NB4 (cell line): ENCODE measurements around the gene ATG16L1.

ENCODE experiments used
- DNase-seq: peaks from one replicate; pipeline ENCODE4 v3.0.0; 2010; ENCODE audit warnings: low read depth
- H3K4me3 ChIP-seq: one replicate; pipeline ENCODE4 v1.5.1; 2011; ENCODE audit warnings: mild to moderate bottlenecking, low read depth, low read length, moderate library complexity
- MYC ChIP-seq: IDR thresholded peaks from 2 replicates; pipeline ENCODE4 v1.6.1; 2011; ENCODE audit warnings: low read depth, low read length
- POLR2A ChIP-seq: IDR thresholded peaks from 2 replicates; pipeline ENCODE4 v1.6.1; 2011; ENCODE audit warnings: mild to moderate bottlenecking; ENCODE audit not compliant: insufficient read length; ENCODE audit errors: extremely low read depth
- TF ChIP-seq, protein P1 (sequence below): IDR thresholded peaks from 2 replicates; pipeline ENCODE4 v1.6.1; 2011; ENCODE audit warnings: low read depth, low read length
- TF ChIP-seq, protein P2 (sequence below): IDR thresholded peaks from one replicate; pipeline ENCODE4 v1.5.1; 2012; ENCODE audit warnings: low read depth, low read length

Gene ATG16L1

DNA sequence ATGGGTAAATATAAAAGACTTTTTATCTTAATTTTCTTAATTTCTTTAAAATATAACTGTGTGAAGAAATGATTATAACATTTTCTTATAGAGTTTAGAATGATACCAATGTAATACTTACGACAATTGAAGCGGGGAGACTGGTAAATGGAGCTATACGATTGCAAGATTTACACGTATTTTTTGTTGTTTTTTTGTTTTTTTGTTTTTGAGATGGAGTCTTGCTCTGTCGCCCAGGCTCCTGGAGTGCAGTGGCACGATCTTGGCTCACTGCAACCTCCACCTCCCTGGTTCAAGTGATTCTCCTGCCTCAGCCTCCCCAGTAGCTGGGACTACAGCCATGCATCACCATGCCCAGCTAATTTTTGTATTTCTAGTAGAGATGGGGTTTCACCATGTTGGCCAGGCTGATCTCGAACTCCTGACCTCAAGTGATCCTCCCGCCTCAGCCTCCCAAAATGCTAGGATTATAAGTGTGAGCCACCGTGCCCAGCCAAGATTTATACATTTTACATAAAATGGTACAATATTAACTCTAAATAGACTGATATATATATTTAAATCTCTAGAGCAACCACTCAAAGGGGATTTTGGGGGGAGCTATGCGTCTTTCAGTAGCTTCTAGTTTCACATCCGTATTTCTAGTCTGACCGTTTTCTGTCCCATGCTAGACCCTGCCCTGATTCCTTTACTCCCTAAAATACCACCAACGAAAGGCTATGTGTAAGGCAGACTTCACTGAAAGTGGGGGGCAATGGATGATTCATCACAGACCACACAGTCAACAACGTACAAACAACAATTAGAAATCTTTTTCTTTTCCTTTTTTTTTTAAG is 28.2 kb upstream of the ATG16L1 start:
- TF ChIP-seq MYC (no peak), POLR2A (no peak)
- TF ChIP-seq, protein P1, sequence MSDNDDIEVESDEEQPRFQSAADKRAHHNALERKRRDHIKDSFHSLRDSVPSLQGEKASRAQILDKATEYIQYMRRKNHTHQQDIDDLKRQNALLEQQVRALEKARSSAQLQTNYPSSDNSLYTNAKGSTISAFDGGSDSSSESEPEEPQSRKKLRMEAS, result no peak
- TF ChIP-seq, protein P2, sequence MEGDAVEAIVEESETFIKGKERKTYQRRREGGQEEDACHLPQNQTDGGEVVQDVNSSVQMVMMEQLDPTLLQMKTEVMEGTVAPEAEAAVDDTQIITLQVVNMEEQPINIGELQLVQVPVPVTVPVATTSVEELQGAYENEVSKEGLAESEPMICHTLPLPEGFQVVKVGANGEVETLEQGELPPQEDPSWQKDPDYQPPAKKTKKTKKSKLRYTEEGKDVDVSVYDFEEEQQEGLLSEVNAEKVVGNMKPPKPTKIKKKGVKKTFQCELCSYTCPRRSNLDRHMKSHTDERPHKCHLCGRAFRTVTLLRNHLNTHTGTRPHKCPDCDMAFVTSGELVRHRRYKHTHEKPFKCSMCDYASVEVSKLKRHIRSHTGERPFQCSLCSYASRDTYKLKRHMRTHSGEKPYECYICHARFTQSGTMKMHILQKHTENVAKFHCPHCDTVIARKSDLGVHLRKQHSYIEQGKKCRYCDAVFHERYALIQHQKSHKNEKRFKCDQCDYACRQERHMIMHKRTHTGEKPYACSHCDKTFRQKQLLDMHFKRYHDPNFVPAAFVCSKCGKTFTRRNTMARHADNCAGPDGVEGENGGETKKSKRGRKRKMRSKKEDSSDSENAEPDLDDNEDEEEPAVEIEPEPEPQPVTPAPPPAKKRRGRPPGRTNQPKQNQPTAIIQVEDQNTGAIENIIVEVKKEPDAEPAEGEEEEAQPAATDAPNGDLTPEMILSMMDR, result no peak
- no peak for DNase-seq
- H3K4me3 ChIP-seq, result no peak overlapping the region

DNA sequence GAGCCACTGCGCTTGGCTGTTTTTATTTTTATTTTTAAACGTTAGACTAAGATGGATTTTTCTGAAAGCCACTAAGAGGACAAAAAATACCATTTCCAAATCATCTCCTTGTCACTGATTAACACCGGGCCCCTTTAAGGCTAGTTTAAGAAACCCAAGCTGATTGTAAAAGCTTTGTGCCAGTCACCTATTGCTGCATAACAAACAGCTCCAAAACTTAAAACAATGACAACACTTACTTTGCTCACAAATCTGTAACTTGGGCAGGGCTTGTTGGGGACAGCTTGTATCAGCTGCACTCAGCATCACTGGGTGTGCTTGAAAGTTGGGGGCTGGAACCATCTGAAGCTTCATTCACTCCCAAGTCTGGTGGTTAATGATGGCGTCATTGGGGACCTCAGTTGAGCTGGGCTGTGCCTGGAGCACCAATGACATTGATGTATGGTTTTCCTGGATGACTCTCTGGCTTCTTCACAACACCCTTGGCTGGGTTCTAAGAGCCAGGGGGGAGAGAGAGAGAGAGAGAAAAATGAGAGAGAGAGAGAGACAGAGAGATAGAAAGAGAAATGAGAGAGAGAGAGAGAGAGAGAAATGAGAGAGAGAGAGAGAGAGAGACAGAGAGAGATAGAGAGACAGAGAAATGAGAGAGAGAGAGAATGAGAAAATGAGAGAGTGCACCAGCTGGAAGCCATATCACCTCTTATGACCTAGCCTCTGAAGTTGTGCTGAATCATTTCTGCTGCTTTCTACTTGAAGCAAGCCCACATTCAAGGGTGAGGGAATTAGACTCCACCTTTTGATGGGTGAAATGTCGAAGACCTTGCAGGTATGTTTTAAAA is 26.0 kb upstream of the ATG16L1 start:
- no peak overlapping the region for H3K4me3 ChIP-seq
- TF ChIP-seq POLR2A, result no peak
- no peak for TF ChIP-seq MYC
- TF ChIP-seq, protein P1, result no peak
- TF ChIP-seq, protein P2, result no peak
- no peak for DNase-seq

DNA sequence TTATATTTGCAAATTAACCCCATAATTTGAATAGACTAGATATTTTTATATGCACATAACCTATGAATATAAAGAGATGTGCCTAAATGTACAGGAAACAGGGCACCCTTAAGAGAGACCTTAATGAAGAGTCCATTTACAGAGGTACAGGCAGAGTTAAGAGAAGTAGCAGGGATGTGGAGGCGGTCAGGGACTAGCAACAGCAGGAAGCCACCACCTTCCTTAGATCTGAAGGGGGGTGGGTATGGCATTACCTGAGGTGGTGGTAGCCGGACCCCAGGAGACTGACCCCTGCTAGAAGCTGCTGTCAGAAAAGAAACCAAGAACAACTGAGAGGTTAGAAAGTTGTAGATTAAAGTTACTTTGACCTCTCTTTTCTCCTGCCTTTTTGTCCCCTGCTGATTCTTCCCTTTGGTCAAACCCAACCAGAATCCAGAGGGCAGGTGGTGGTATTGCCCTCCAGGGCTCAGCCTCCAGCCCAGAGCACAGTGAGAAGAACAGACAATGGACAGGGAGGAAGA is 24.9 kb upstream of the ATG16L1 start:
- TF ChIP-seq, protein P2, result no peak
- no peak for TF ChIP-seq POLR2A
- TF ChIP-seq, protein P1, result no peak
- TF ChIP-seq MYC, result no peak
- no peak for DNase-seq
- H3K4me3 ChIP-seq, result no peak overlapping the region

DNA sequence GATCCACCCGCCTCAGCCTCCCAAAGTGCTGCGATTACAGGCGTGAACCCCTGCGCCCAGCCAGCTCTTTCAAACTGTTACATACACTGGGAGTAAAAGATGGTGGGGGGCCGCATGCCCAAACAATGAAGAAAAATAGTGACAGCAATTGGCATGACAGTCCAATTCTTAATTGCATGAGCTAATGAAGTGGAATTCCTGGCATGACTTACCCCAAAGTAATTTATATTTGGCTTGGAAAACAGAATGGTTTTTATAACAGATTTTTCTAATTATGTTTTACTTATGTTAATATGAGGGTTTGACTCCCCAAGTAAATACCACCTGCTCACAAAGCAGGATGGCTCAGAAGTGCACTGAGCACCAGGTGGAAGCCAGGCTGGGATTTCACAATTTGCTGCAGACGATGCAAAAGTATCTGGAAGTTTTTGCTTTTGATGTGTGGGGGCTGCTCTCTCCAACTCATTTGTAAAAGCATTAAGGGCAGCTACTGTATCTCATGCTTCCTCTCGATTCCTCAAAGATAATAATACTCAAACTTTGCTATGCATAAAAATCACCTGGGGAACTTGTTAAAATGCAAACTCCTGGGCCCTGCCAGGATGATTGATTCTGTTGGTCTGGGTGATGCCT is 24.0 kb upstream of the ATG16L1 start:
- DNase-seq, result no peak
- TF ChIP-seq, protein P1, result no peak
- TF ChIP-seq, protein P2, result no peak
- no peak for TF ChIP-seq MYC
- no peak for TF ChIP-seq POLR2A
- no peak overlapping the region for H3K4me3 ChIP-seq

DNA sequence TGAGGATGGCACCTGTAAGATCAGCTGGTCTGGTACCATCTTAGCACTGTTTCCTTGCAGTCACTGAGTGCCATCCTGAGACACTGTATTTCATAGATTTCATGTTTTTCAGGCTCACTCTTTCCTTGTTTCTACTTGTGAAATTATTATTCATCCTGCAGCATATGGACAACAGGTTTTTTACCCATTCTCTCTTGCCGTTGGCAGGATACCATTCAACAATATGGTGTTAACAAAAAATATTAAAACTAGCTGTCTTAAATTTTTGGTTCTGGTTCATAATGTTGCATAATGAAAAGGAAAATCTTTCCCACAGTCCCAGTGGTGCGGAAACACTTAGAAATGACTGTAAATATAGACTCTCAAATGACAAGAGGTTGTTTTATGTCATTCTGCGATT is 23.1 kb upstream of the ATG16L1 start:
- TF ChIP-seq, protein P1, result no peak
- TF ChIP-seq, protein P2, result no peak
- TF ChIP-seq POLR2A, result no peak
- no peak for TF ChIP-seq MYC
- no peak for DNase-seq

More for the DNA sequence above, 23.1 kb upstream of the ATG16L1 start:
- no peak overlapping the region for H3K4me3 ChIP-seq
